ENCODE measurements around the gene AKAP14. TPM values are rescaled to one million over a fixed set of nuclear protein-coding genes. Genes with fewer than 3 reads are reported as not detected.
"Not testable (repeated sequence)": the region's sequence is repeated elsewhere in the genome, so short reads cannot be mapped to it uniquely, and the experiment has no call there.

Gene AKAP14
- total RNA-seq, 1 donor from 2014 or later: not detected

- intact Hi-C loops (cut with DNase I): no loop called here
- no peak for DNase-seq
- ATAC-seq (ENCODE audit: poor library complexity): no peak
Measured at GRCh38 chrX:119917877-119918276, 22.2 kb downstream of the AKAP14 start.

DNA sequence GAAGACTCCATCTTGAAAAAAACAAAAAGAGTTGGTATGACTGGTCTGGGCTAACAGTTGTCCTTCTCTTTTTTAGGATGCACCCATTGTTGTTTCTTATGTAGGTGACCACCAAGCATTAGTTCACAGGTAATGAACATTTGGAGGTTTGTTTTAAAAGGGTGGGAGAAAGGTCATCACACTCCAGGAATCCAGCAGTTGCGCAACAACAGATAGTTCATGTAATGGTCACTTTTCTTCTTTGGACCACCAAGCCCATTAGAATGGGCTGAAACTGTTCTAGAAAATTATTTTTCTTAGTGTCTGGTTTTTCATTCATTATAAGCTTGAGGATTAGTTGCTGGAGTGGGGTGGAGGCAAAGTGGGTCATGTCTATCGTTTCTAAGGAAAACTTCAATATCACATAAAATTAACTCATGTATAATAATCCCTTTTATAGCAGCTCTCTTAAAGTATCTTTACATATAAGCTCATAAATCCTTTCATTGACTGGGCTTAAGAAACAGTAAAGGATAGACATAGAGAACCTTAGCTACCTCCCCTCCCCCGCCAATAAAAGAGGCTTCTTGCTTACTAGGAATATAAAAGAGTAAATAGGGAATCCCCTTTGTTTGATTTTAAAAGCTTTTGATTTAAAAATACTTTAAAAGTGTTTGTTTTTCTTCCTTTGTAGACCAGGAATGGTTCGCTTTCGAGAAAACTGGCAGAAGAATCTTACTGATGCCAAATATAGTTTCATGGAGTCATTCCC lies 24.3 kb downstream of the AKAP14 start:
- ATAC-seq (ENCODE audit: poor library complexity): no peak
- no peak for DNase-seq
- intact Hi-C loops (cut with DNase I): no loop called here

DNA sequence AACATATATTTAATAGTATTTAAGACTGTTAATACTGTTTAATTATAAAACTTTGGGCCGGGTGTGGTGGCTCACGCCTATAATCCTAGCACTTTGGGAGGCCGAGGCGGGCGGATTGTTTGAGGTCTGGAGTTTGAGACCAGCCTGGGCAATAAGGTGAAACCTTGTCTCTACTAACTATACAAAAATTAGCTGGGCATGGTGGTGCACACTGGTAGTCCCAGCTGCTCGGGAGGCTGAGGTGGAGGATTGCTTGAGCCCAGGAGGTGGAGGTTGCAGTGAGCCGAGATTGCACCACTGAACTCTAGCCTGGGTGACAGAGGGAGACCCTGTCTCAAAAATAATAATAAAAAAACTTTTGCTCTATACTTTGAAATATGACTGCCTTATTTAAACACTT lies 26.7 kb downstream of the AKAP14 start:
- intact Hi-C loops (cut with DNase I); ATAC-seq (ENCODE audit: poor library complexity); DNase-seq: not testable (repeated sequence)

- DNase-seq (no peak), ATAC-seq (ENCODE audit: poor library complexity) (no peak)
- intact Hi-C loops (cut with DNase I): no loop called here
Measured at GRCh38 chrX:119935215-119935874, 39.7 kb downstream of the AKAP14 start.

- intact Hi-C loops (cut with DNase I): no loop called here
- ATAC-seq (ENCODE audit: poor library complexity) (no peak), DNase-seq (no peak)
Measured at GRCh38 chrX:119941336-119941735, 45.6 kb downstream of the AKAP14 start.

GRCh38 chrX:119942173-119942819 lies 46.6 kb downstream of the AKAP14 start:
- no peak for ATAC-seq (ENCODE audit: poor library complexity)
- no peak for DNase-seq
- intact Hi-C loops (cut with DNase I): no loop called here

GRCh38 chrX:119942831-119943184 lies 47.1 kb downstream of the AKAP14 start:
- no peak for DNase-seq
- ATAC-seq (ENCODE audit: poor library complexity): peak; percentile 17
- intact Hi-C loops (cut with DNase I): no loop called here

DNA sequence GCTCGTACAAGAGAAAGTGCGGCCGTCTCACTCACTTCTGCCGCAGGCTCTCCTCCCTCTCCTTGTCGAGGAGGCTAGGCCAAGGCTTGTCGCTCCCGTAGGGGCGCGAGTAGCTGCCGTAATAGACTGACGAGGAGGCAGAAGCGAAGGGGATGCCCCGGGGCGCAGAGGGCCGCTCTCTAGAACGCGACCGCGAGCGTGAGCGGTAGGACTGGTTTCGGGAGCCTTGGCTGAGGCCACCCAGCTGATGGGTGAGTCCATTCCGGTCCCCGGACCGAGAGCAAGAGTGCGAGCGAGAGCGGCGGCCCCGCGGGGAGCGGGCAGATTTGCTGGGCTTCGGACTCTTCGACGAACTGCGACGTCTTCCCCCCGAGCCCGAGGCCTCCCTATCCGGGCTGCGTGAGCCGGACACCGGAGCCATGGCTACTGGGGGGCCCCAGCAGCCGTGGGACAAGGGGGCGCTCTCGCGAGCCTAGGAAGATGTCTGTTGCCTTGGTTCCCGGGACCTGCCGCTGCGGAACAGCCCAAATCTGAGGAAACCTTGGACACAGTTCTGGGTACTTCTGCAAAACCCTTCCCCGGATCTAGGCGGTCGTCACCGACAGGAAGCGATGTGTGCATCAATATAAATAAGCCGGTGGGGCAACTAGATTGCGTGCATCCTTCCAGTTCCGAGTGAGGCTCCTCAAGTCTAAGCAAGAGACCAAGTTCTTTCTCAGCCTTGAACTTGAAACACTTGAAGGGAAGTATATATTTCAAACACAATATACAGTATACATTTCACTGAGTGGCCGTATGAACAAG lies 47.7 kb downstream of the AKAP14 start, which contains the start of gene NKAP:
TSS of gene NKAP (minus strand) at position 567 of the 804 bp plus-strand sequence. CDS start at position 421, 146 bp downstream.
- peak; percentile 97 for ATAC-seq (ENCODE audit: poor library complexity)
- DNase-seq: peak; percentile 79
- intact Hi-C loops (cut with DNase I): no loop called here

- DNase-seq: no peak
- ATAC-seq (ENCODE audit: poor library complexity): no peak
- intact Hi-C loops (cut with DNase I): no loop called here
Measured at GRCh38 chrX:119945481-119945880, 49.8 kb downstream of the AKAP14 start.

DNA sequence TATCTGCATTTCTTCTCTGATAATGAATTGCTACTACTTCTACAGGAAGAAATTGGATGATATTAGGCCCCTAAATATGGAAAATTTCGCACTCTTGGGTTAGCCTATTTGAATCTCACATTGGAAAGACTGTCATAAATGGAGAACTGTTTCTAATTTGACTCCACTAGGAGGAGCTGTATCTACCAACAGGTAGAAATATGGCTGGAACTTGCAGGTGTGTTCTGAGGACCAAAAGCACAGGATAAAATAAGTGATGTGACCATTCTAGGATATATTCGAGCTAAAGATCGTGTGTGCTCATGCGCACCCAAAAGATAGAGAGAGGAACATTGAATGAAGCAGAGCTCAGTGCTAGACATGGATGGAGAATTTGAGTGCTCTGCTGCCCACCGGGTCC lies 52.7 kb downstream of the AKAP14 start:
- DNase-seq: no peak
- no peak for ATAC-seq (ENCODE audit: poor library complexity)
- intact Hi-C loops (cut with DNase I): no loop called here

- DNase-seq (no peak), ATAC-seq (ENCODE audit: poor library complexity) (no peak)
- intact Hi-C loops (cut with DNase I): no loop called here
Measured at GRCh38 chrX:119954374-119954773, 58.7 kb downstream of the AKAP14 start.

GRCh38 chrX:119955807-119956570 lies 60.3 kb downstream of the AKAP14 start:
- ATAC-seq (ENCODE audit: poor library complexity); DNase-seq; intact Hi-C loops (cut with DNase I): not testable (repeated sequence)

DNA sequence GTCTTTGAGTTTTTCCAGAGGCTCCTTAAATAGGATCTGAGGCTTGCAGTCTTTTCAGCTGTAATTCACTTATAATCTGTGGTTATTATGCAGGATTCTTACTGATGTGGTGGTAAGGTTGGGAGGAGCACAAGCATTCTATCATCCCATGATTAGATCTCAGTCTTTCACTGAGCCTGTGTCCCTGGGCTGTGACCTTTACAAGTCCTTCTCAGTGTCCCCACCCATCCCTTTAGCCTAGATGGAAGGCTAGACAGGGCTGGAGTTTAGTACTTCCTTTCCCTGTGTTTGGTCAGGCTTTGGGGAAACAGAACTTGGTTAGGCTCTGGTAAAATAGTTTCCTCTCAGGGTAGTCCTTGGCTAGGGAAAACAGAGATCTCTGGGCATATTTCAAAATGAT lies 64.9 kb downstream of the AKAP14 start:
- intact Hi-C loops (cut with DNase I): no loop called here
- ATAC-seq (ENCODE audit: poor library complexity) (no peak), DNase-seq (no peak)

GRCh38 chrX:119966837-119967236 lies 71.1 kb downstream of the AKAP14 start:
- intact Hi-C loops (cut with DNase I); DNase-seq; ATAC-seq (ENCODE audit: poor library complexity): not testable (repeated sequence)

Measured in Right ventricle myocardium superior (tissue), 1 donor.